KOPT-K1 (cell line): ENCODE results near the gene C6orf118.

Source experiments
- H3K27ac ChIP-seq: fragments of 200-600 bp; sonication (generic); 2 replicates; pipeline ENCODE4 v1.5.1; 2016; ENCODE audit warnings: antibody characterized with exemption, mild to moderate bottlenecking, low read depth, low read length; ENCODE audit not compliant: poor library complexity, severe bottlenecking
- H3K36me3 ChIP-seq: fragments of 200-600 bp; sonication (generic); 2 replicates; pipeline ENCODE4 v1.5.1; 2017; ENCODE audit warnings: antibody characterized with exemption, mild to moderate bottlenecking, low read length, moderate library complexity; ENCODE audit not compliant: insufficient read depth
- H3K9me3 ChIP-seq: fragments of 200-600 bp; sonication (generic); 2 replicates; pipeline ENCODE4 v1.5.1; 2017; ENCODE audit warnings: antibody characterized with exemption, low read length, mild to moderate bottlenecking; ENCODE audit not compliant: insufficient read depth, poor library complexity, severe bottlenecking

The C6orf118 gene

DNA sequence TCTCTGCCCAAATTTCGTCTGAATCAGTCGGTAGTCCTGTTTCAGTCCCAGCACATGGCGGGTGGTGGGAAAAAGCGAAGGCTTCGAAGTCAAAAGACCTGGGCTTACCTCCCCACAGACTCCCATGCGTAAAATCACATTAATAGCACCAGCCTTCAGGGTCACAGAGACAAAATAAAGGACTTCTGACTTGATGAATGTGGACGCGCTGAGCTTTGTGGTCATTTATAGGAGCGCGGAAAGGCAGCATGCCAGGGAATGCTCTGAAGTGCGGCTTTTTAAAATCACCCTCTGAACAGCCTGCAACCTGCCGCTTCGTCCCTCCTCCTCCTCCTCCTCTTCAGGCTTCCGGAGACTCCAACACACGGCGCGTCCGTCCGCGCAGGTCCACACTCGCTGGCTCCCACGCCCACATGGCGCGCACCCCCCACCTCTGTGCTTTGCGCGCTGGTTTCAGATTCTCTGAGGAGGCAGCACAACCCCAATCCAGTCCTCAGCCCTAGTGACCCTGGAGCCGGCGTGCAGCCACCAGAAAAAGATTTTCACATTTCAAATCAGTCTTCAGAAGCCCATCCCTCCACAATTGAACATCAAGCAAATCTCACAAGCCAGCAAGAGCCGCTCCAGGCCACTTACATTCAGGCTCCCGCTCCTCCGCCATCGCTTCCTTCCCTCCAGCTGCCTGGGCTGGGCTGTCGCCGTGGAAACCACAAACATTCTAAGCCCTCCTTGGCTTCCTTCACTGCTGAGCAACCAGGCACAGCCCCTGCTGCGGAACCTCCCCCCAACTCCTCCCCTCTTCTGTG lies at the start of gene C6orf118:
Gene C6orf118 (minus strand): TSS at position 680 of the 806 bp plus-strand sequence. CDS start 19 bp downstream, at position 661.
- H3K36me3 ChIP-seq, result no peaks in the 10 kb centered on the region
- no peaks in the 10 kb centered on the region for H3K9me3 ChIP-seq
- no peak within 1 kb of the TSS for H3K27ac ChIP-seq

DNA sequence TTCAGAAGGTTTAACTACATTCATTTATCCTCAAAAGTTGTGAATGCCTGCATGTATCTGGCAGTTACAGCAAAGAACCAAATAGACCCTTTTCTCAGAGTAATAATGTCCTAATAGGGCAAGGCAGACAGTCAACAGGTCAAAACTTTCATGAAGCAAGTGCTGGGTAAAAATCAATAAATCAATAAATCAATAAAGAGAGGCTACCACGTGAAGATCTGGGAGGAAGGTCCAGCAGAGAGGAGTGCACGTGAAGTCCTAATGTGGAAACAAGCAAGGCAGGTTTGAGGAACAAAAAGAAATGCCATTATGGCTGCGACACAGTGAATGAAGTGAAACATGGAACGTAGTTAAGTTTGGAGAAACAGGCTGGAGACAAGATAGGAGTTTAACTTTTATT lies 36.3 kb upstream of the C6orf118 start:
- Histone ChIP-seq H3K27ac (no peak overlapping the region), H3K36me3 (no peaks in the 10 kb centered on the region), H3K9me3 (peaks cover 8% of the 10 kb centered on the region)

DNA sequence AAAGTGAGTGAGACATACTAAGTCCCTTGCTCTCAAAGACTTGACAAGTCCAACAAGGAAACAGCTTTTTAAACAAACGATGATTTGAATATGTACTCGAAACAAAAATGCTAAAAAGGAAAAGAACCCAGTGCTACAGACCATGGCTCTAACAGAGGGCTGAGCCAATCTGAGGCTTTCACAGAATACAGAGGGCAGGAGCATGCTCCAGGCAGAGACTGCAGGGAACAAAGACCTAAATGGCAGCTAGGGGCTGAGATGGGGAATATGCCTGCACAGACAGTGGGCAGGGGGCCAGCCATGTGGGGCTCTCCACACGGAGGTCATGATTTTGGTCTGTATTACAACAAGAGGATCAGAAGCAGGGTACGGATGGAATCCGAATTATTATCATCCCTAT lies 31.1 kb upstream of the C6orf118 start:
- no peak overlapping the region for H3K27ac ChIP-seq
- H3K36me3 ChIP-seq, result no peaks in the 10 kb centered on the region
- no peaks in the 10 kb centered on the region for H3K9me3 ChIP-seq

DNA sequence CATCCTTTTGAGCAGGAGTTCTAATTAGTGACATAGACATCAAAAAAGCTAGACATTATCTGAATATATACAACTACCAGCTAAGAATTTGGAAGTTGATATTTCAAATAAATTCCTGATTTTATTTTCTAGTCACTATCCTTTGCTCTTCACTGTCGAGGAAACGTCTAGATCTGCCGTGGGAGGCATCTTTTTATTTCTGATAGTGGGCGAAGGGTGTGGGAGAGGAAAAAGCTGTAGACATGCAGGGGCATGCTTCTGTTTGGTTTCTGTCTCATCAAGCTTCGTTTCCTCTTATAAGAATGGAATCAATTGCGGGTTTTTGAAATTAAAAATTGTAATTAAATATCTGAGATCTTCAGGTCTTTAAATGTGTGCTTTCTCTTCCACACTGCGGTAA lies 16.2 kb upstream of the C6orf118 start:
- no peaks in the 10 kb centered on the region for H3K36me3 ChIP-seq
- no peak overlapping the region for H3K27ac ChIP-seq
- H3K9me3 ChIP-seq, result peaks cover 16% of the 10 kb centered on the region

DNA sequence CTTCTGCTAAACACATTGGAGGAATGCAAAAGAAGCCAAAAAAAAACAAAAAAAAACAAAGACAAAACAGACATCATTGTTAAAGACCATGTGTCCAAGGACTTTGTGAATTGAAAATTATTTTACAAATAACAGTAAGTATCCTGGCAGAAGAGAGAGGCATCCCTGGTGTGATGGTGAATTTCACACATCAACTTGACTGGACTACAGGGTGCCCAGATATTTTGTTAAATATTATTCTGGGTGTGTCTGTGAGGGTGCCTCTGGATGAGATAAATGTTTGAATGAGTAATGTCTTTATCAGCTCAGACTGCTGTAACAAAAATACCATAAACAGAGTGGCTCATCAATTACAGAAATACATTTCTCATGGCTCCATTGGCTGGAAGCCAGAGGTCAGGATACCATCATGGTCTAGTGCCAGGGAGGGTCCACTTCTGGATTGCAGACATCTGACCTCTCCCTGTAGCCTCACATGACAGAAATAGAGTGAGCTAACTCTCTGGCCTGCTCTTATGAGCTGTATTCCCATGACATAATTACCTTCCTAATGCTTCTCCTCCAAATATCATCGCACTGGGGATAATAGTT lies 12.2 kb upstream of the C6orf118 start:
- no peaks in the 10 kb centered on the region for H3K36me3 ChIP-seq
- H3K27ac ChIP-seq, result no peak overlapping the region
- peaks cover 16% of the 10 kb centered on the region for H3K9me3 ChIP-seq

DNA sequence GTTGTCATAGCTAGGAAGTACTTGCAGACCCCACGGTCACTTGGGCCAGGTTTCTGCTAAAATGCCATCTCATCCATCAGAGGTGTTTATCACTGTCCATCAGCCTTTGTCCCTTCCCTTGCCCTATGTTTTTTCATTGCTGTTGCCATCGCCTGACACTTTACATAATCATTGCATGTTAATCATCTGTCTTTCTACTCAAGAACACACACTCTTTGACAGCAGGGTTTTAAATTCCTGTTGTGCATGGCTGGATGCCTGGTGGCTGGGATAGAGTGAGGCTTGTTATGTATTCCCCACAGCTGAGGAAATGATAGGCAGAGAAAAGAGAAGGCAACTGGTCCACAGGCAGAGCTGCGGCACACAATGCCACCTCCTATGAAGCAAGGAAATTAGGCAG lies 11.7 kb upstream of the C6orf118 start:
- no peaks in the 10 kb centered on the region for H3K36me3 ChIP-seq
- peaks cover 16% of the 10 kb centered on the region for H3K9me3 ChIP-seq
- no peak overlapping the region for H3K27ac ChIP-seq

DNA sequence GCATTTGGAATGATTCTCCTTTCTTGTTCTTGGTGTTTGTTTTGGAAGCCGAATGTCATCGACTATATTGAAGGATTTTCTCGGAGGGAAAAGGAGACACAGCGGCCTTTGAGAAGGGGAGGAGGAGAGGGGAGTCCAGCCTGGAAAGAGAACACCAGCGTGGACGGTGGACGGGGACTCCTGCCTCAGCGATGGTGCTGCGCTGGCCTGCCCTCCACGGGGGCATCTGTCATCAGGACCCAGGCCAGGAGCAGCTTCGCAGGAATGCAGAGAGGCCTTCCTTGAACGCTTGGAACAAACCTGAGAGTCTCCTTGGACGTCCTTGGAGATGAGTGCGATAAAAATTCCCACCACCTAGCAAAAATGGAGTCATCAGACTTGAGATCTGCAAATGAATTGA lies 8.3 kb upstream of the C6orf118 start:
- peaks cover 16% of the 10 kb centered on the region for H3K9me3 ChIP-seq
- no peak overlapping the region for H3K27ac ChIP-seq
- no peaks in the 10 kb centered on the region for H3K36me3 ChIP-seq

DNA sequence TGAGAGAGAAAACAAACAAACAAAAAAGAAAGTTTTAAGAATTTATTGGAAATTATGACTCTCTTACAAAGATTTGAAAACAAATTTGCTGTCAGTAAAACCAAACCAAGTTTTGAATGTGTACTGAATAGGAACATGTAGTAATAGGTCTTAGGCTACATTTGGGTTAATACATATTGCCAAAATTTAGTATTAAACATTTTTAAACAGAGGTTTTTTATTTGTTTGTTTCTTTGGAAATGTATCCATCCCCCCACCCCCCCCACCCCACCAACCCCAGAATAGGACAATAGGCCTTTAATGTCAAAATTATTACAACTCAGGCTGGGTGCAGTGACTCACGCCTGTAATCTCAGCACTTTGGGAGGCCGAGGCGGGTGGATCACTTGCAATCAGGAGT lies 2.5 kb downstream of the C6orf118 start:
- Histone ChIP-seq H3K9me3 (no peaks in the 10 kb centered on the region), H3K36me3 (no peaks in the 10 kb centered on the region), H3K27ac (no peak overlapping the region)

DNA sequence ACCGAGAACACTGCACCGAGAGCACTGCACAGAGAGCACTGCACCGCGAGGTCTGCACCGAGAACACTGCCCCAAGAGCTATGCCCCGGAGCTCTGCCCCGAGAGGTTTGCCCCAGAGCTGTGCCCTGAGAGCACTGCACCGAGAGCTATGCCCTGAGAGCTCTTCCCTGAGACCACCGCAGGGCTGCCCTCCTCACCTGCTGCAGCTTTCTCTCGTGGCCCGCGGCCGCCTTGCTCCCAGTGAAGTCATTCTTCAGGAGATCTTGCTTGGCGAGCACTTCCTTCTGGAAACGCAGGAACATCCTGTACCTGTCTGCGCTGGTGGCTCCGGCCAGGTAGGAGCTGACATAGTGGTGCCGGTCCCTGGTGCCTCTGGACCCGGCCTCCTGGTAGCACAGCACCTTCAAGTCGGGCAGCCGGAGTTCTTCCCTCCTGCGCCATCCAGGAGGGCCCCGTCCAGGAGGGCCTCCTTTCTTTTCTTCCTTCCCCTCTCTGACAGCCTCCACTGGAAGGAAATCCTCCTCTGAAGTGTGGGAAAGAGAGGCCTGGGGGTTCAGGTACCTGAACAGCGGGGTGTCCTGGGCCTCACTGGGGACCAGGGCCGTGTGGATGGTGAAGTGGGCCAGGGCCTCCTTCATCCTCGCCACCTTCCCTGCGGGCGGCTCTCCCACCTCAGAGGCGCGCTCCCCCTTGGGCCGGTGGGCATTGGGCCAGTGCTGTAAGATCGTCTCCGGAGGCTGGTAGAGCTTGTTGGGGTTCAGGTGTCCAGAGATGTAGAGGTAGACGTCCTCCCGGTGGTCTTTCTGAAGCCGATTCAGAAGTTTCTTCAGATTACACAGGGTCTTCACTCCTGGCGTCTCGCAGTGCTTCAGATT lies 7.8 kb downstream of the C6orf118 start:
- Histone ChIP-seq H3K36me3 (no peaks in the 10 kb centered on the region), H3K9me3 (no peaks in the 10 kb centered on the region), H3K27ac (no peak overlapping the region)

DNA sequence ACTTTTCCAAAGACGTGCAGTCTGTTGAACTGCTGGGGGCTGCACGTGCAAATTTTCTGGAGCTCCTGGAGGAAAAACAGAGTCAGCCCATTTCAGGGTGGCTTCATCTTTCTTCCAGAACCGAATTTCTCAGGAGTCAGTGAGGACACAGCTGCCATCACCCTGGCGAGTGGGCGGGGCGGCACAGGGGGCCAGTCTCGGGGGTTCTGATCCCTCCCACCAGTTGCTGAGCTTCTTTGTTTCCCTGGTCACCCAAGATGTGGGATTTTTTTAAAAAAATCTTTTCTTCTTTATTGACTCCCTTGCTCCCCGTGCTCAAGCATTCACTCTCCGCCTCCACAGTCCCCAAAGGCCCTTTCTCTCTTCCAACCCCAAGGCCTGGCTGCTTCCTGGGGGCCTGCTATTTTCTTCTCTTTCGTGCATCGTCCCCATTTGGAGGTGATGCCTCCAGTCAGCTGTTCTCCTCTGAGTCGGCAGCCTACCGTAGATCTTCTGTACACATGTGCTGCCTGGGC lies 8.9 kb downstream of the C6orf118 start:
- no peaks in the 10 kb centered on the region for H3K9me3 ChIP-seq
- H3K36me3 ChIP-seq, result no peaks in the 10 kb centered on the region
- H3K27ac ChIP-seq, result no peak overlapping the region

DNA sequence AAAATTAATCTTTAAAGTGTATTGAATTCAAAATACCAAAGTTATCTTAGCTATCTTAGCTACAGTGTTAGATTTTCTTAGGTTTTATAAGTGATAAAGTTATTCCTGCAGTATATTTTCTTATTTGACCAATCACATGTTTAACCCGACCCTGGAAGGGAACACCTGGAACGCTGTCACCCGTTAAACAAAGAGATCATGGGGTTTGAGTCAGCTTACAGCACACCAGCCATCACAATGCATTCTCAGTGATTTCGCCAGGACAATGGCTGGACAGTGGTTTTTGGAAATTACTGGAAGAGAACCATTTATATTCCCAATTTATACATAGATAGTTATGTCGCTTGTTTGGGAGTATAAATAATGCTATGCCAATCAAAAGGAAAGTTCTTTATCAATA lies 10.5 kb downstream of the C6orf118 start:
- no peaks in the 10 kb centered on the region for H3K36me3 ChIP-seq
- no peak overlapping the region for H3K27ac ChIP-seq
- no peaks in the 10 kb centered on the region for H3K9me3 ChIP-seq

DNA sequence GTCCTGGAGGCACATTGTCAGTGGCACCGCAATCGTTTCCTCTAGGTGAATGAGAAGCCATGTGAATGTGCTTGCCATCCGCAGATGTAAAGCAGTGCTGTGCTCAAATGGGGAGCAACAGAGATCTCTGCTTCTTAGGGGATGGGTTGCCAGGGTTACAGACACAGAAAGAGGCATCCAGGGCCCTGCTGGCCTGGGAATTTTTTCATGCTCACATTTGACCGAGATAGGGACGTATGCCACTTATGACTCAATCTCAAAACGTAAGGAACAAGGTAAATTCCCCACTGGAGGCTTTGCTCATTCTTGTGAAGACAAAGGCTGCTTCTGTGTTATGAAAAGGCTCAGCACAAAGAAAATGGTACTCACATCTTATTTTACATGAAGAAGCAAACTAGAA lies 11.0 kb downstream of the C6orf118 start:
- H3K9me3 ChIP-seq, result no peaks in the 10 kb centered on the region
- H3K27ac ChIP-seq, result no peak overlapping the region
- H3K36me3 ChIP-seq, result no peaks in the 10 kb centered on the region

DNA sequence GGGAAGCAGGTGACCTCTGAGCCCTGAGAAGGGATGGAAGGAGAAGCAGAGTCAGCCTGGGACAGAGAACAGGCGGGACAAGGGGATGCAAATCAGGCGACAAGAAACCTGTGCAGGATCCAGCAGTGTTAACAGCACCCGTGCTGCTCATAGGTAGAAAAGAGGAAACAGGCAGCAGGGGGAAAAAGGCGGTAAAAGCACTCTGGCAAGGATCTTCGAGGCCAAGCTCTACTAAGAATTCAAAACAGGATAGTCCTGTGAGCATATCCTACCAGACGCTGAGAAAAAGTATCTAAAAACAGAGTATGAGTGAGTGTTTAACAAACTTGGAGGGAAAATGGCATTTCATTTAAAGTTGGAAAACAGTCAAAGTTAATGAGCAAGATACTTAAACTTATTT lies 16.7 kb downstream of the C6orf118 start:
- H3K27ac ChIP-seq, result no peak overlapping the region
- H3K36me3 ChIP-seq, result no peaks in the 10 kb centered on the region
- H3K9me3 ChIP-seq, result no peaks in the 10 kb centered on the region

DNA sequence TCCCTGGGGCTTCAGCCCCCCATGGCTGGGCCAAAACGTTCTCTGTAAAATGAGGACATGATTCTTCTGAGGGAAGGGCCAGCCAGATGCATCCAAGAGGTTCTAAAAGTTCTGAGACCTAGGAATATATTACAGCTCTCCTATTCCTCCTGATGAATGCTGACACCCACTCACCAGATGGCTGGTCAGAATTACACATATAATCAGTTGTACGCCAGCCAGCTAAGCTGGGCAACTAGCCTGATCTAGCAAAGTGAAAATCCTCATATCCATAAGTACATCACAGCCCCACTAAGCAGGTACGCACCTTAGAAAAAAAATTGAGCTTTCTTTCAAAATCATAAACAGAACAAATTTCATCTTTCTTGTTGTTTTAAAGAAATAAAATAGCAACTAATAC lies 34.8 kb downstream of the C6orf118 start:
- Histone ChIP-seq H3K36me3 (no peaks in the 10 kb centered on the region), H3K9me3 (peaks cover 8% of the 10 kb centered on the region), H3K27ac (no peak overlapping the region)

DNA sequence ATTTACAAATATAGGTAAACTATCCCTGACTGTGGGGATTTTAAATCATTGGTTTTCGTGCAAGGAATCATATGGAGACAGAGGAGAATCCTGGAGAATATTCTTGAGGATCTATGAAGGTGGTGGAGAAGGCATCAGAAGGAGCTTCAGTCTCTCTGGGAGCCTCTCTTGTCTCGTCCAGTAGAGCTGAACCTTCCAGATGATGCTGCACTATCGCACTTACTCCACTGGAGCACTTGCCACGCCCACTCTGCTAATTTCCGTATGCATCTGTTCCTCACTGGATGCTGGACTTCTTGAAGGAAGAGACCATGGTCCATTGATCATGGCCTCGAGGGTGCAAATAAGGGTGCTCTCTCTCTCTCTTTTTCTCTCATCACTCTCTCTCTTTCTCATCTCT lies 36.8 kb downstream of the C6orf118 start:
- Histone ChIP-seq H3K9me3 (peaks cover 8% of the 10 kb centered on the region), H3K36me3 (no peaks in the 10 kb centered on the region), H3K27ac (no peak overlapping the region)
